AG04449 (cell line): ENCODE measurements around the gene TMEM214.
A peak's percentile ranks its signal among the peaks of the same experiment; 100 is the strongest.

ENCODE experiments used
- CTCF ChIA-PET: fragments of 350-600 bp; formaldehyde crosslinking; extraction: SDS; loops from one replicate; lab custom pipeline; 2021; ENCODE audit warnings: antibody characterized with exemption; lab: Yijun Ruan, JAX
- POLR2A ChIA-PET: fragments of 400-600, 350-600 bp; formaldehyde crosslinking; extraction: SDS; loops from one replicate; lab custom pipeline; 2020; ENCODE audit warnings: antibody characterized with exemption, inconsistent platforms; lab: Yijun Ruan, JAX
- DNase-seq: peaks from one replicate; pipeline ENCODE4 v3.0.0-alpha.2; 2010; ENCODE audit warnings: low read depth, low spot score
- H3K4me3 ChIP-seq: 2 replicates; pipeline ENCODE4 v1.5.1; 2011; ENCODE audit warnings: low read depth, mild to moderate bottlenecking, control low read depth, low read length
- CTCF ChIP-seq: IDR thresholded peaks from one replicate; pipeline ENCODE4 v1.5.1; 2011; ENCODE audit warnings: mild to moderate bottlenecking, moderate library complexity, low read length, control low read depth, inconsistent platforms; ENCODE audit not compliant: insufficient read depth; ENCODE audit errors: missing control alignments

TMEM214 gene

GRCh38 chr2:27069961-27070618, 37.3 kb downstream of the TMEM214 start:
- TF ChIP-seq CTCF, result no peak
- no peak for DNase-seq
- POLR2A ChIA-PET, result interaction anchor here (2.2 to 3.4 kb wide), 3 partner anchors 15 to 37 kb away, joined by 7 to 31 read pairs (median 16); partner anchors contain the start of genes AGBL5 and TMEM214
- CTCF ChIA-PET, result interaction anchor here (0.8 to 1.4 kb wide), 3 partner anchors 11 to 129 kb away, joined by 3 to 4 read pairs (median 3); no protein-coding TSS in a partner anchor
- H3K4me3 ChIP-seq, result peak overlapping the region; percentile 91

GRCh38 chr2:27070653-27071276, 38.0 kb downstream of the TMEM214 start:
- DNase-seq, result no peak
- peak overlapping the region; percentile 91 for H3K4me3 ChIP-seq
- TF ChIP-seq CTCF, result no peak
- ChIA-PET POLR2A (interaction anchor here (1.0 to 3.4 kb wide), 8 partner anchors 8 to 38 kb away, joined by 4 to 31 read pairs (median 8); partner anchors contain the start of genes AGBL5, KHK and TMEM214), CTCF (interaction anchor here (0.8 to 1.4 kb wide), 7 partner anchors 10 to 109 kb away, joined by 3 to 4 read pairs (median 4); no protein-coding TSS in a partner anchor)

GRCh38 chr2:27071277-27071989, 38.7 kb downstream of the TMEM214 start, which contains the start of gene OST4:
OST4 (minus strand) TSS chr2:27071654.
- POLR2A ChIA-PET, result interaction anchor here (0.6 to 3.4 kb wide), 9 partner anchors 9 to 38 kb away, joined by 3 to 31 read pairs (median 7); partner anchors contain the start of genes AGBL5, KHK and TMEM214
- no peak for TF ChIP-seq CTCF
- H3K4me3 ChIP-seq, result peak within 1 kb of the TSS; percentile 91
- DNase-seq, result peak; percentile 56
- CTCF ChIA-PET, result interaction anchor here (0.8 to 1.5 kb wide), 7 partner anchors 10 to 109 kb away, joined by 3 to 4 read pairs (median 4); no protein-coding TSS in a partner anchor

GRCh38 chr2:27071990-27072830, 39.4 kb downstream of the TMEM214 start:
- H3K4me3 ChIP-seq, result peak overlapping the region; percentile 91
- ChIA-PET POLR2A (interaction anchor here (0.6 to 3.4 kb wide), 11 partner anchors 8 to 64 kb away, joined by 3 to 31 read pairs (median 7); partner anchors contain the start of genes AGBL5, KHK and TMEM214), CTCF (interaction anchor here (1.0 to 4.2 kb wide), 9 partner anchors 9 to 119 kb away, joined by 3 to 40 read pairs (median 4); partner anchors contain the start of gene KHK)
- no peak for TF ChIP-seq CTCF
- no peak for DNase-seq

- DNase-seq, result no peak
- CTCF ChIA-PET, result interaction anchor here (1.0 to 4.2 kb wide), 6 partner anchors 8 to 118 kb away, joined by 3 to 40 read pairs (median 4); partner anchors contain the start of gene KHK
- no peak overlapping the region for H3K4me3 ChIP-seq
- TF ChIP-seq CTCF, result no peak
- POLR2A ChIA-PET, result interaction anchor here (0.7 to 3.4 kb wide), 7 partner anchors 8 to 64 kb away, joined by 3 to 31 read pairs (median 5); partner anchors contain the start of gene AGBL5
Measured at GRCh38 chr2:27072920-27073319, 40.2 kb downstream of the TMEM214 start.
